ENCODE results near the gene OR14C36. TPM values are rescaled to one million over a fixed set of nuclear protein-coding genes. Genes with fewer than 3 reads are reported as not detected.

OR14C36 gene
- polyA plus RNA-seq, 3 donors, result not detected

- H3K9me3 Mint-ChIP-seq, result peaks cover 0 to 7% (median 0%) of the 10 kb centered on the region in 7 donors
- Histone ChIP-seq H2AFZ (ENCODE audit: insufficient read depth, low read depth, low read length, poor library complexity, severe bottlenecking) (no peak within 1 kb of the TSS), H4K20me1 (ENCODE audit: insufficient read depth, low read length) (no peaks in the 10 kb centered on the region), H3K9me3 (replicated peaks in 1 of 2; ENCODE audit: control insufficient read depth in 1 of 2, insufficient read depth in 1 of 2, low read length in 2 of 2) (peaks cover 0 to 6% of the 10 kb centered on the region in 2 donors), H3K4me3 (replicated peaks in 1 of 3; ENCODE audit: low read depth in 2 of 3, low read length in 3 of 3) (no peak within 1 kb of the TSS), H3K27me3 (ENCODE audit: control insufficient read depth in 2 of 2, insufficient read depth in 2 of 2, low read length in 2 of 2) (no peaks in the 10 kb centered on the region), H3K36me3 (replicated peaks in 1 of 2; ENCODE audit: control insufficient read depth in 1 of 2, insufficient read depth in 2 of 2, low read length in 2 of 2) (no peaks in the 10 kb centered on the region), H3K27ac (ENCODE audit: low read depth in 1 of 2, low read length in 2 of 2) (no peak within 1 kb of the TSS), H3K79me2 (ENCODE audit: insufficient read depth, low read length) (no peaks in the 10 kb centered on the region), H3K4me2 (replicated peaks; ENCODE audit: extremely low read depth, low read length, poor library complexity, severe bottlenecking) (no peak within 1 kb of the TSS), H3K9ac (ENCODE audit: insufficient read depth, low read length, poor library complexity, severe bottlenecking) (no peak within 1 kb of the TSS), H3K4me1 (ENCODE audit: control insufficient read depth in 1 of 2, insufficient read depth in 2 of 2, low read length in 2 of 2) (no peaks in the 10 kb centered on the region)
- no peak for DNase-seq
- no peaks in the 10 kb centered on the region for H3K36me3 Mint-ChIP-seq
- TF ChIP-seq CTCF (IDR thresholded peaks at IDR 0.05), result no peak
- no peaks in the 10 kb centered on the region for H3K27me3 Mint-ChIP-seq (ENCODE audit: low read depth in 3 of 3)
- no peak within 1 kb of the TSS for H3K4me3 Mint-ChIP-seq
- no peak within 1 kb of the TSS for H3K27ac Mint-ChIP-seq
- intact Hi-C loops (cut with micrococcal nuclease), result no loop called here
- H3K4me1 Mint-ChIP-seq, result no peaks in the 10 kb centered on the region
These were observed 26.9 kb downstream of the OR14C36 start, which contains the start of gene OR2T6 for GRCh38 chr1:248375446-248375845. OR2T6 (plus strand) TSS chr1:248375746; CDS start chr1:248387609, 11,863 bp downstream.

- TF ChIP-seq CTCF (IDR thresholded peaks at IDR 0.05), result no peak
- DNase-seq, result no peak
- Histone ChIP-seq H2AFZ (ENCODE audit: insufficient read depth, low read depth, low read length, poor library complexity, severe bottlenecking) (no peak overlapping the region), H3K9ac (ENCODE audit: insufficient read depth, low read length, poor library complexity, severe bottlenecking) (no peak overlapping the region), H3K36me3 (replicated peaks in 1 of 2; ENCODE audit: control insufficient read depth in 1 of 2, insufficient read depth in 2 of 2, low read length in 2 of 2) (no peaks in the 10 kb centered on the region), H3K4me2 (replicated peaks; ENCODE audit: extremely low read depth, low read length, poor library complexity, severe bottlenecking) (no peak overlapping the region), H3K4me1 (ENCODE audit: control insufficient read depth in 1 of 2, insufficient read depth in 2 of 2, low read length in 2 of 2) (no peaks in the 10 kb centered on the region), H3K27me3 (ENCODE audit: control insufficient read depth in 2 of 2, insufficient read depth in 2 of 2, low read length in 2 of 2) (no peaks in the 10 kb centered on the region), H3K4me3 (replicated peaks in 1 of 3; ENCODE audit: low read depth in 2 of 3, low read length in 3 of 3) (no peak overlapping the region), H4K20me1 (ENCODE audit: insufficient read depth, low read length) (no peaks in the 10 kb centered on the region), H3K9me3 (replicated peaks in 1 of 2; ENCODE audit: control insufficient read depth in 1 of 2, insufficient read depth in 1 of 2, low read length in 2 of 2) (peaks cover 0 to 6% of the 10 kb centered on the region in 2 donors), H3K27ac (ENCODE audit: low read depth in 1 of 2, low read length in 2 of 2) (no peak overlapping the region), H3K79me2 (ENCODE audit: insufficient read depth, low read length) (no peaks in the 10 kb centered on the region)
- Mint-ChIP-seq H3K4me1 (no peaks in the 10 kb centered on the region), H3K9me3 (peaks cover 0 to 4% (median 0%) of the 10 kb centered on the region in 7 donors), H3K27ac (no peak overlapping the region), H3K36me3 (no peaks in the 10 kb centered on the region), H3K4me3 (no peak overlapping the region), H3K27me3 (ENCODE audit: low read depth in 3 of 3) (no peaks in the 10 kb centered on the region)
- 54% methylated on average over 2 of the region's 3 CpGs for WGBS (ENCODE audit: insufficient coverage)
- intact Hi-C loops (cut with micrococcal nuclease), result no loop called here
These were observed 28.3 kb downstream of the OR14C36 start for GRCh38 chr1:248376916-248377315.

Data from CD14-positive monocyte (primary cell).